HepG2 (cell line): ENCODE data around the gene IGF2BP1. TPM values are rescaled to one million over a fixed set of nuclear protein-coding genes. Genes with fewer than 3 reads are reported as not detected.

Source experiments
- DNMT1 ChIP-seq: sonication (generic); formaldehyde crosslinking; IDR thresholded peaks from 2 replicates; pipeline ENCODE4 v1.5.1; 2020; ENCODE audit warnings: mild to moderate bottlenecking, missing genetic modification reagents
- DPF2 ChIP-seq: sonication (generic); formaldehyde crosslinking; IDR thresholded peaks from 2 replicates; pipeline ENCODE4 v1.4.0; 2020; ENCODE audit warnings: mild to moderate bottlenecking, low read depth, missing genetic modification reagents, borderline replicate concordance
- GABPB1 ChIP-seq: IDR thresholded peaks from 2 replicates; pipeline ENCODE4 v1.6.1; 2016; ENCODE audit warnings: mild to moderate bottlenecking, missing genetic modification reagents, moderate library complexity, missing compliant biosample characterization
- MED8 ChIP-seq: sonication (generic); formaldehyde crosslinking; IDR thresholded peaks from 2 replicates; pipeline ENCODE4 v1.8.1; 2023; ENCODE audit warnings: mild to moderate bottlenecking, missing genetic modification reagents; ENCODE audit not compliant: insufficient replicate concordance
- MYC ChIP-seq: sonication (generic); formaldehyde crosslinking; IDR thresholded peaks from 2 replicates; pipeline ENCODE4 v1.9.0; 2021; ENCODE audit warnings: missing genetic modification reagents, borderline replicate concordance
- PCBP1 ChIP-seq: fragments of 200-400 bp; formaldehyde crosslinking; IDR thresholded peaks from 2 replicates; pipeline ENCODE4 v1.6.1; 2017; ENCODE audit warnings: mild to moderate bottlenecking, low read depth, low read length, borderline replicate concordance
- SKI ChIP-seq: fragments of 450-650 bp; IDR thresholded peaks from one replicate; pipeline ENCODE4 v1.6.1; 2018; ENCODE audit warnings: mild to moderate bottlenecking; ENCODE audit not compliant: partially characterized antibody
- SNAI1 ChIP-seq: sonication (generic); formaldehyde crosslinking; IDR thresholded peaks from 2 replicates; pipeline ENCODE4 v1.5.0; 2020; ENCODE audit warnings: mild to moderate bottlenecking, missing genetic modification reagents, borderline replicate concordance
- TMF1 ChIP-seq: sonication (generic); formaldehyde crosslinking; IDR thresholded peaks from 2 replicates; pipeline ENCODE4 v1.8.1; 2022; ENCODE audit warnings: low read depth, missing genetic modification reagents
- ZKSCAN8 ChIP-seq: IDR thresholded peaks from 2 replicates; pipeline ENCODE4 v1.6.1; 2016; ENCODE audit warnings: borderline replicate concordance, missing genetic modification reagents, missing compliant biosample characterization
- ZNF235 ChIP-seq: sonication (generic); formaldehyde crosslinking; IDR thresholded peaks from 2 replicates; pipeline ENCODE4 v1.8.1; 2023; ENCODE audit warnings: mild to moderate bottlenecking, missing genetic modification reagents, borderline replicate concordance
- ZNF256 ChIP-seq: sonication (generic); formaldehyde crosslinking; conservative IDR thresholded peaks from 2 replicates; pipeline ENCODE4 v1.4.0; 2020; ENCODE audit warnings: missing genetic modification reagents
- ZNF282 ChIP-seq: fragments of 450-650 bp; IDR thresholded peaks from 2 replicates; pipeline ENCODE4 v1.6.1; 2018; ENCODE audit not compliant: partially characterized antibody
- ZNF772 ChIP-seq: sonication (generic); formaldehyde crosslinking; IDR thresholded peaks from 2 replicates; pipeline ENCODE4 v1.5.0; 2020; ENCODE audit warnings: mild to moderate bottlenecking, missing genetic modification reagents
- ZNF83 ChIP-seq: sonication (generic); formaldehyde crosslinking; IDR thresholded peaks from 2 replicates; pipeline ENCODE4 v1.4.0; 2020; ENCODE audit warnings: missing genetic modification reagents, mild to moderate bottlenecking, borderline replicate concordance
- polyA plus RNA-seq, 8 experiments: library from polyadenylated mRNA; depleted of rRNA in 3 of 8; stranded (reverse) in 7 of 8; unstranded in 1 of 8; fragments of >200 nt; fragmentation: Illumina TruSeq in 4 of 8; extraction: Trizol in 4 of 8; gene quantifications; 2 replicates each; pipeline versions ENCODE4 v1.2.1 to v1.2.3, GENCODE V29; 2011 to 2016; ENCODE audit warnings: low read depth in 4 of 8, missing spikeins in 1 of 8, mixed read lengths in 1 of 8; ENCODE audit not compliant: insufficient read depth in 1 of 8
- total RNA-seq, 5 experiments: library from RNA; depleted of rRNA; stranded (reverse); fragments of >200 nt; fragmentation: Illumina TruSeq; extraction: Trizol; gene quantifications; 2 replicates each; pipeline ENCODE4 v1.2.3, GENCODE V29; 2016; ENCODE audit warnings: low read depth in 1 of 5
- TF ChIP-seq, protein P1 (sequence below): IDR thresholded peaks from 2 replicates; pipeline ENCODE4 v1.6.1; 2016; ENCODE audit warnings: low read depth
- TF ChIP-seq, protein P2 (sequence below): sonication (generic); formaldehyde crosslinking; IDR thresholded peaks from 2 replicates; pipeline ENCODE4 v1.5.0; 2020; ENCODE audit warnings: missing genetic modification reagents, mild to moderate bottlenecking, borderline replicate concordance
- TF ChIP-seq, protein P3 (sequence below): sonication (generic); formaldehyde crosslinking; IDR thresholded peaks from 2 replicates; pipeline ENCODE4 v1.5.1; 2020; ENCODE audit warnings: missing genetic modification reagents, mild to moderate bottlenecking, borderline replicate concordance
- TF ChIP-seq, protein P4 (sequence below): sonication (generic); formaldehyde crosslinking; IDR thresholded peaks from 2 replicates; pipeline ENCODE4 v1.5.1; 2020; ENCODE audit warnings: mild to moderate bottlenecking, moderate library complexity, missing genetic modification reagents
- TF ChIP-seq, protein P5 (sequence below): sonication (generic); formaldehyde crosslinking; IDR thresholded peaks from 2 replicates; pipeline ENCODE4 v1.4.0; 2020; ENCODE audit warnings: missing genetic modification reagents

Gene IGF2BP1
- total and polyA plus RNA-seq, 2 of the 13 experiments (the other 11 are each of a cell fraction or from before 2014, with no cell fraction given): 29.7 to 75.1 TPM

DNA sequence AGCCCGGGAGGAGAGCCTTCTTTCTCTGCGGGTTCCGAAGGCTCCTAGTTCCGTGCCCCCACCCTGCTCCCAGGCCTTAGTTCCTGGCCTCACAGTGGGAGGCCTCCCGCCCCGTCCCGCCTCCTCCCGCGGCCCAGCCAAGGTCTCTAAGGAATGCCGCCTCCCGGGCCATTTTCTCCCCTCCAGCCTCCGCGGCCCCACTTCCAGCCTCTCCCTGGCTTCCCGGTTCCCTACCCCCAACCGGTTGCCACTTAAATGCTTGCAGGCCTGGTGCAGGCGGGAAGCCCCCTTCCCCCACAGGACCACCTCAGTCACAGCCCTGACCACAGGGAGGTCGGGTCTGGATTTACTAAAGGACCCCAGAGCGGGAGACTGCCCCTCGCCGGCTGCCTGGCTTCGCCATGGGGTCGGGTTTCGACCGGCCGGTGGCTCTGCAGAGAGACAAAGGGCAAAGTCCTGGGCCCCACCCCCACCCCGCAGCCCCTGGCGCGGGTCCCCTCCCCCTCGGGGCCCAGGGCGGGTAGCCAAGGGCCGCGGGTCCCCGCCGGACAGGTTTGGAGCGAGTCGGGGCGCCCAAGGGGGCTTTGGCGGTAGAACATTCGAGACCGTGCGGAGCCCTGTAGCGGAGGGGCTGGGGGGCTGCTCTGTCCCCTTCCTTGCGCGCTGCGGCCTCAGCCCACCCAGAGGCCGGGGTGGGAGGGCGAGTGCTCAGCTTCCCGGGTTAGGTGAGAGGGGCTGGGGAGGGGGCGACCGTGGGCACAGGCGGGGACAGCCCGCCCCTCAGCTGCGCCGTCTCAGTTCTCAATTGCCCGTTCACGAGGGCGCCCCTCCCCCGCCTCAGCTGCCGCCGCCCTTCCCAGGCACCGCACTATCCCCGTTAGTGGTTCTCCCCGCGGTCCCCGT, 16.4 kb downstream of the IGF2BP1 start (continued):
- TF ChIP-seq, protein P1, sequence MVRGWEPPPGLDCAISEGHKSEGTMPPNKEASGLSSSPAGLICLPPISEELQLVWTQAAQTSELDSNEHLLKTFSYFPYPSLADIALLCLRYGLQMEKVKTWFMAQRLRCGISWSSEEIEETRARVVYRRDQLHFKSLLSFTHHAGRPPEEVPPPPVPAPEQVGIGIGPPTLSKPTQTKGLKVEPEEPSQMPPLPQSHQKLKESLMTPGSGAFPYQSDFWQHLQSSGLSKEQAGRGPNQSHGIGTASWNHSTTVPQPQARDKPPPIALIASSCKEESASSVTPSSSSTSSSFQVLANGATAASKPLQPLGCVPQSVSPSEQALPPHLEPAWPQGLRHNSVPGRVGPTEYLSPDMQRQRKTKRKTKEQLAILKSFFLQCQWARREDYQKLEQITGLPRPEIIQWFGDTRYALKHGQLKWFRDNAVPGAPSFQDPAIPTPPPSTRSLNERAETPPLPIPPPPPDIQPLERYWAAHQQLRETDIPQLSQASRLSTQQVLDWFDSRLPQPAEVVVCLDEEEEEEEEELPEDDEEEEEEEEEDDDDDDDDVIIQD: 0 out of 2 replicates have a peak, but pooled peaks have one; percentile 13
- TF ChIP-seq SKI (no peak), SNAI1 (0 out of 2 replicates have a peak, but pooled peaks have one; percentile 67), GABPB1 (peak; percentile 48; the same call in 1 of the 2 replicates), ZNF235 (CRISPR knock-in tag) (0 out of 2 replicates have a peak, but pooled peaks have one; percentile 48), ZNF83 (CRISPR knock-in tag) (peak; percentile 77; the same call in 1 of the 2 replicates), DPF2 (no peak), DNMT1 (CRISPR knock-in tag) (no peak), ZKSCAN8 (CRISPR knock-in tag) (0 out of 2 replicates have a peak, but pooled peaks have one; percentile 6), ZNF282 (no peak), MED8 (CRISPR knock-in tag) (peak; percentile 78), TMF1 (CRISPR knock-in tag) (0 out of 2 replicates have a peak, but pooled peaks have one; percentile 27), MYC (0 out of 2 replicates have a peak, but pooled peaks have one; percentile 4), PCBP1 (0 out of 2 replicates have a peak, but pooled peaks have one; percentile 66), ZNF772 (no peak), ZNF256 (CRISPR knock-in tag) (no peak)
- TF ChIP-seq, protein P2, sequence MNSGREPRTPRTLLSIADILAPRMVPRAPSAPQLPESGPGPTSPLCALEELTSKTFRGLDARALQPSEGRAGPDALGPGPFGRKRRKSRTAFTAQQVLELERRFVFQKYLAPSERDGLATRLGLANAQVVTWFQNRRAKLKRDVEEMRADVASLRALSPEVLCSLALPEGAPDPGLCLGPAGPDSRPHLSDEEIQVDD (CRISPR knock-in tag): no peak
- TF ChIP-seq, protein P3, sequence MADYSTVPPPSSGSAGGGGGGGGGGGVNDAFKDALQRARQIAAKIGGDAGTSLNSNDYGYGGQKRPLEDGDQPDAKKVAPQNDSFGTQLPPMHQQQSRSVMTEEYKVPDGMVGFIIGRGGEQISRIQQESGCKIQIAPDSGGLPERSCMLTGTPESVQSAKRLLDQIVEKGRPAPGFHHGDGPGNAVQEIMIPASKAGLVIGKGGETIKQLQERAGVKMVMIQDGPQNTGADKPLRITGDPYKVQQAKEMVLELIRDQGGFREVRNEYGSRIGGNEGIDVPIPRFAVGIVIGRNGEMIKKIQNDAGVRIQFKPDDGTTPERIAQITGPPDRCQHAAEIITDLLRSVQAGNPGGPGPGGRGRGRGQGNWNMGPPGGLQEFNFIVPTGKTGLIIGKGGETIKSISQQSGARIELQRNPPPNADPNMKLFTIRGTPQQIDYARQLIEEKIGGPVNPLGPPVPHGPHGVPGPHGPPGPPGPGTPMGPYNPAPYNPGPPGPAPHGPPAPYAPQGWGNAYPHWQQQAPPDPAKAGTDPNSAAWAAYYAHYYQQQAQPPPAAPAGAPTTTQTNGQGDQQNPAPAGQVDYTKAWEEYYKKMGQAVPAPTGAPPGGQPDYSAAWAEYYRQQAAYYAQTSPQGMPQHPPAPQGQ (CRISPR knock-in tag): no peak
- TF ChIP-seq, protein P4, sequence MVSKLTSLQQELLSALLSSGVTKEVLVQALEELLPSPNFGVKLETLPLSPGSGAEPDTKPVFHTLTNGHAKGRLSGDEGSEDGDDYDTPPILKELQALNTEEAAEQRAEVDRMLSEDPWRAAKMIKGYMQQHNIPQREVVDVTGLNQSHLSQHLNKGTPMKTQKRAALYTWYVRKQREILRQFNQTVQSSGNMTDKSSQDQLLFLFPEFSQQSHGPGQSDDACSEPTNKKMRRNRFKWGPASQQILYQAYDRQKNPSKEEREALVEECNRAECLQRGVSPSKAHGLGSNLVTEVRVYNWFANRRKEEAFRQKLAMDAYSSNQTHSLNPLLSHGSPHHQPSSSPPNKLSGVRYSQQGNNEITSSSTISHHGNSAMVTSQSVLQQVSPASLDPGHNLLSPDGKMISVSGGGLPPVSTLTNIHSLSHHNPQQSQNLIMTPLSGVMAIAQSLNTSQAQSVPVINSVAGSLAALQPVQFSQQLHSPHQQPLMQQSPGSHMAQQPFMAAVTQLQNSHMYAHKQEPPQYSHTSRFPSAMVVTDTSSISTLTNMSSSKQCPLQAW (CRISPR knock-in tag): no peak
- TF ChIP-seq, protein P5, sequence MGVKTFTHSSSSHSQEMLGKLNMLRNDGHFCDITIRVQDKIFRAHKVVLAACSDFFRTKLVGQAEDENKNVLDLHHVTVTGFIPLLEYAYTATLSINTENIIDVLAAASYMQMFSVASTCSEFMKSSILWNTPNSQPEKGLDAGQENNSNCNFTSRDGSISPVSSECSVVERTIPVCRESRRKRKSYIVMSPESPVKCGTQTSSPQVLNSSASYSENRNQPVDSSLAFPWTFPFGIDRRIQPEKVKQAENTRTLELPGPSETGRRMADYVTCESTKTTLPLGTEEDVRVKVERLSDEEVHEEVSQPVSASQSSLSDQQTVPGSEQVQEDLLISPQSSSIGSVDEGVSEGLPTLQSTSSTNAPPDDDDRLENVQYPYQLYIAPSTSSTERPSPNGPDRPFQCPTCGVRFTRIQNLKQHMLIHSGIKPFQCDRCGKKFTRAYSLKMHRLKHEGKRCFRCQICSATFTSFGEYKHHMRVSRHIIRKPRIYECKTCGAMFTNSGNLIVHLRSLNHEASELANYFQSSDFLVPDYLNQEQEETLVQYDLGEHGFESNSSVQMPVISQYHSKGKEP (CRISPR knock-in tag): no peak
